NCI-H526 (cell line): ENCODE results near the gene CHKA.

ENCODE experiments used
- DNase-seq, 2 experiments: peaks; one replicate each; lab custom pipeline; 2025; lab: John Stamatoyannopoulos, UW

CHKA gene

GRCh38 chr11:68031144-68031464, 90.1 kb downstream of the CHKA start:
- DNase-seq, result no peak

- DNase-seq, result peak; percentile 100
Measured at GRCh38 chr11:68030318-68031143, 90.7 kb downstream of the CHKA start, which contains the start of gene NDUFS8. Gene NDUFS8, plus strand, starts transcription at chr11:68030681. Its CDS starts 1,471 bp downstream, at chr11:68032152.

DNA sequence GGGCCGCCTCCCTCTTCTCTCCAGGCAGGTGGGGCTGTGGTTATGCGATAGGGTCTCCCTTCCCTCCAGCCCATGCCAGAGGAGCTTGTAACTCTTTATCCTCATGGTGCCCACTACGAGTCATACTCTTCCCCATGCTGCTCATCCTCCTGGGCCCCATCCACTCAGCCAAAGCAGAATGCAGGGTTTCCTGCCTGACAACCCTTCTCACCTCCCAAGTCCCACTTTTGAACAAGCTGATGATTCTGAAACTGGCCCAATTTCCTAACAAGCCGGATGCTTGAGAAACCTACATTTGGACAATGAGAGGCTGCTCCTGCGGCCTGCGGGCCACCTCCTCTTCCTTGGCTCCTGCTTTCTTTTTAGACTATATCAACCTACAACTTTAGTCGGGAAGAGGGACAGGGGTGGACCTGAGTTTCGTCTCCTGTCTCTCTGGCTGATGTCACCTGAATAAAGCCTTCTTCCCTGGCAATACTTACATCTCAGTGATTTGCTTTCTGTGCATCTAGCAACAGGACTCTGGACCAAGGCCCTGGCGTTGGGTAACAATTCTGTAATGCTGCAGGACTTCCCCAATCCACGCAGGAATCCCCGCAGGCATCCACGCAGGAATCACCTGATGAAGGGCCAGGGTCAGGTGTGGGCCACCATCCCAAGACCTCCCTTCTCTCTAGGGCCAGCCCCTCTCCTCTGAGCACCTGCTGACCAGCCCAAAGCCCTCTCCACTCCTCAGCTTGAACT, 92.2 kb downstream of the CHKA start:
- DNase-seq, result no peak

GRCh38 chr11:68027667-68028066, 93.5 kb downstream of the CHKA start:
- DNase-seq, result no peak

GRCh38 chr11:68026391-68027105, 94.6 kb downstream of the CHKA start:
- DNase-seq, result no peak

DNA sequence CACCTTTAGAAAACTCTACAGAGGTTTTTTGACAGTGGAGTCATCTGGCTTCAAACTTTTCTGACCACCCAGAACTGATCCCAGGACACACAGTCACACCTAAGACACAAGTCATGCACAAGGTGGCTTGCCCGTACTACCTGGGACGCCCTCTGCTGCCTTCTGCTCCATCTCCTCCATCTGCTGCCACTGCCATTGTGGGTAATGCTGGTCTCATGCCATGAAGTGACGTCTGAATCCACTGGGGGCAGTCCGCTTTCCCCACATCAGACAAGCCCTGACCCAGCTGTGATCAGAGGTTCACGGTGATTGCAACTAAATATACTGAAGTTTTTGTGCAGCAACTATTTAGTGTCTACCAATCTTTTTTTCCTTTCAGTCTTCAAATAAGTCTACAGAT, 96.1 kb downstream of the CHKA start:
- DNase-seq, result peak in 1 of 2 experiments; percentile 29

DNA sequence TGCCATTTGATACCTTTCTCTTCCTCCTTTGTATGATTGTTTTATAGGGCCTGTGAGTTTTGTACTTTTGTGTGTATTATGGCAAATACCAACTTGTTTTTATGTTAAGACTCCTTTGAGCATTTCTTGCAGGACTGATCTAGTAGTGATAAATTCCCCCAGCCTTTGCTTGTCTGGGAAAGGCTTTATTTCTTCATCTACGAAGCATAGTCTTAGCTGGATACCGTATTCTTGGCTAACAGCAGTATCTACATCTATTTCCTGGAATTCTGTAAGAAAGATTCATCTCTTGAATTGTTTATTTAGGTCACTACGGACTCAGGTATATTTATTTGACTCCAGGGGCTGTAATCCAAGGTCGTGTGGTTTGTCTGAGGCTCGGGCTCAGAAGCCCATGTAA, 96.7 kb downstream of the CHKA start:
- DNase-seq, result no peak

DNA sequence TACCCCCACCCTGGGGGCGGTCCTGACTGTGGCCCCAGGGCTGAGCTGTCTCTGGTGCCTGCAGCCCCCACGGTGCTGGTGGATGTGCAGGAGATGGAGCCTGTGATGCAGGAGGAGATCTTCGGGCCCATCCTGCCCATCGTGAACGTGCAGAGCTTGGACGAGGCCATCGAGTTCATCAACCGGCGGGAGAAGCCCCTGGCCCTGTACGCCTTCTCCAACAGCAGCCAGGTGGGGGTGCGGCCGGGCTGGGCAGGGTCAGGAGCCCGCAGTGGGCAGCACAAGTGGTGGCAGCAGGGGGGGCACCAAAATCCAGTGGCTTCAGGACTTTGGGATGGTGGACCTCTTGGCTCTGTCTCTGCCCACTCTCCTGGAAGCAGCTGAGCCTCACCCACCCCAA, 98.7 kb downstream of the CHKA start:
- DNase-seq, result no peak

GRCh38 chr11:68021167-68021787, 99.9 kb downstream of the CHKA start:
- DNase-seq, result peak in 1 of 2 experiments; percentile 55

DNA sequence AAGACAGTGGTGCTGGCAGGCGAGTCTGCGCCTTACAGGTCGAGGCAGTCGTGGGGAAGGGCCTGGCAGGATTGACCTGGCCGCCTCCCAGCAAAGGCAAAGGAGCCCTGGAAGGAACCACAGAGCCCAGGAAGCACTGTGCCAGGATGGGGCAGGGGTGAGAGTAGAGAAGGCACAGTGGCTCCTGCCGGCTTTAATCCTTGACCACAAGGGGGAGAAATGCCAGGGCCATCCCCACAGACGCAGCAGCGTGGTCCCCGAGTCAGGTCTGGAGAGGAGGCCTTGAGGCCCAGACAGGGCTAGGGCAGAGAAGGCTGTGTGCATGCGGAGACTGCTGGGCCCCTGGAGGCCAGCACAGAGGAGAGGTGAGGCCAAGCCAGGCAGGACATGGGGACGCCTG, 100.6 kb downstream of the CHKA start:
- DNase-seq, result peak; percentile 18 to 62

DNA sequence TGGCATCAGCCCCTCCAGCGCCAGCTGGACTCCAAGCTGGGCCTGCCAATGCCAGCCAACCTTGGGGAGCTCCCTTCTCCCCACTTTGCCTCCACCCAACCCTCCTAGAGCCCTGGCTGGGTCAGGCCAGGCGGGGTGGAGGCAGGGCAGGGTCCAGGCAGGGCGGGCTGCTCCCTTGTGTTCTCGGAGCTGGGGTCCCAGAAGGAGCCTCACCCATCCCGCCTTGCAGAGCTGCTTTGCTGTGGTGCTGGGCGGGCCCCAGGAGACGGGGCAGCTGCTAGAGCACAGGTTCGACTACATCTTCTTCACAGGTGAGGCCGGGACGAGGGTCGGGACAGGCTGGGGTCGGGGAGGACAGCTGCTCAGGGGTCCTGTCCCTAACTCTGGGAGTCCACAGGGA, 101.7 kb downstream of the CHKA start:
- DNase-seq, result no peak

- no peak for DNase-seq
Measured at GRCh38 chr11:68018730-68019190, 102.4 kb downstream of the CHKA start.

- peak in 1 of 2 experiments; percentile 62 for DNase-seq
Measured at GRCh38 chr11:68017980-68018729, 103.0 kb downstream of the CHKA start.

- DNase-seq, result peak in 1 of 2 experiments; percentile 54
Measured at GRCh38 chr11:68016904-68017817, 104.0 kb downstream of the CHKA start.

DNA sequence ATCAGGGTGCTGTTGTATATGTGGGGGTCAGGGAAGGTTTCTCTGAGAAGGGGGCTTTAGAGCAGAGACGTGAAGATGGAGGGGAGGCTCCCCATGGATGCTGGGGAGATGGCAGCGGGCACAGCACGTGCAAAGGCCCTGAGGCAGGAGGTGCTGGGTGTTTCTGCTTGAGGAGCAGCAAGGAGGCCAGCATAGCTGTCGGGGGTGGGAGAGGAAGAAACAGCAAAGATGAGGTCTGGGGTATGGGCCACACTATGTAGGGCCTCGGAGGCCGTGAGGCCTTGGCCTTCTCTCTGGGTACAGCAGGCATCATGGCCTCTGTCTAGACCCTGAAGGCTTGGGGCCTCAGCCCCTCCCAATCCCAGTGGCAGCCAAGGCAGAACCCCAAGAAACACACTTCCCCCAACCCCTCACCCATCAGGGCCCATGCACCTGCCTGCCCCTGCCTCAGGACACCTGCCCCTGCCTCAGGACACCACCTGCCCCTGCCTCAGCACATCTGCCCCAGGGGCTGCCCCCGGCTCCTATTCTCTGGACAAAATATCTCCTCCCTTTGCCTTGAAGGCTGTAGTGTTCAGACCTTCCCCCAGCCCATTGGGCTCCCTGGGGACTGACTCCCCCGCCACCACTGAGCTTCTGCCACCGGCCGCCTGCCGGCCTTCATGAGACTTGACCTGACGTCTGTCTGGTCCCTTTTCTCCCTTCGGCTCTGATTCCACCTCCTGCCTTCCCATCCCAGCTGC, 104.9 kb downstream of the CHKA start:
- DNase-seq, result no peak

- DNase-seq, result no peak
Measured at GRCh38 chr11:68015467-68015866, 105.7 kb downstream of the CHKA start.

DNA sequence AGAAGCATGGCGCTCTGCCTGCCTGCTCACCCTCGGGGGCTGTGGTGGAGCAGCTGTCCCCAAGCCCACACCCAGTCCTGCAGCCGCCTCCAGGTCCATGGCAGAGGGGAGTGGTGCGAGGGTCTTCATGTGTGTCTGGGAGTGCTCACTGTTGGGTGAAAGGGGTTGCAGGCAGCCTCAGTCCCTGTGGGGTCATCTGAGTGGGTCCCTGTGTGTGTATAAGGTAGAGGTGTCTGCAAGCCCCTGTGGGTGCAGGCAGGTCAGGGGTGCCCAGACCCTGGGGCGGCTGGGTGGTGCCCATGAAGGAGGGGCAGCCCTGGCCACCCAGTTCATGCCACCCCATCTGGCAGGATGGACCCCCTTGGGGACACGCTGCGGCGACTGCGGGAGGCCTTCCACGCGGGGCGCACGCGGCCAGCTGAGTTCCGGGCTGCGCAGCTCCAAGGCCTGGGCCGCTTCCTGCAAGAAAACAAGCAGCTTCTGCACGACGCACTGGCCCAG, 106.2 kb downstream of the CHKA start:
- DNase-seq, result no peak

- DNase-seq, result no peak
Measured at GRCh38 chr11:68014157-68014946, 106.8 kb downstream of the CHKA start.
